Psoas muscle (tissue), 8 donors: Measurements from ENCODE around the gene ABCB1. TPM values are rescaled to one million over a fixed set of nuclear protein-coding genes. Genes with fewer than 3 reads are reported as not detected.

Experiments
- ATAC-seq, 4 donors: fragments of 200-7000 bp; cut with Tn5 transposase; one replicate each; pipeline ENCODE4 v1.9.1; 2020; ENCODE audit warnings: moderate library complexity in 3 of 4, mild to moderate bottlenecking in 2 of 4
- DNase-seq, 2 donors: peaks; one replicate each; pipeline ENCODE4 v3.0.0-alpha.2; 2020
- H3K27ac ChIP-seq: fragments of 200-600 bp; one replicate; pipeline ENCODE4 v1.8.0; 2022
- H3K27me3 ChIP-seq, 3 donors: fragments of 200-600 bp in 1 of 3; one replicate each; pipeline versions ENCODE4 v1.6.1 to v1.8.0; 2013 to 2022; ENCODE audit warnings: low read length in 2 of 3, mild to moderate bottlenecking in 2 of 3, moderate library complexity in 1 of 3; ENCODE audit not compliant: insufficient read depth in 3 of 3
- H3K36me3 ChIP-seq, 2 donors: fragments of 200-600 bp in 1 of 2; one replicate each; pipeline versions ENCODE4 v1.6.1 to v1.8.0; 2013 to 2022; ENCODE audit warnings: low read depth in 1 of 2, mild to moderate bottlenecking in 1 of 2, moderate library complexity in 1 of 2; ENCODE audit not compliant: insufficient read depth in 1 of 2
- H3K4me1 ChIP-seq: fragments of 200-600 bp; one replicate; pipeline ENCODE4 v1.8.0; 2022
- H3K4me3 ChIP-seq: fragments of 200-600 bp; one replicate; pipeline ENCODE4 v1.8.0; 2022; ENCODE audit warnings: mild to moderate bottlenecking
- H3K9me3 ChIP-seq: fragments of 200-600 bp; one replicate; pipeline ENCODE4 v1.8.0; 2022
- CTCF ChIP-seq: fragments of 200-600 bp; IDR thresholded peaks from one replicate; pipeline ENCODE4 v1.8.0; 2022; ENCODE audit warnings: antibody characterized with exemption
- WGBS, 3 donors: extraction: QIAGEN DNeasy Blood & Tissue Kit; methylation state at CpG; one replicate each; pipeline versions ENCODE4 v1.1.6 to v1.1.7; 2013; 5-methylcytosine and 5-hydroxymethylcytosine counted together
- intact Hi-C, 2 donors: fragments of 100-400 bp; cut with DNase I; formaldehyde crosslinking; loops; one replicate each; pipeline versions ENCODE4 v1.11.0 to v1.14.2; 2022
- long read RNA-seq, 2 donors: library from polyadenylated mRNA; unstranded; transcript quantifications; one replicate each; pipeline ENCODE4 v2.0.0, GENCODE V29; 2021
- polyA plus RNA-seq, 3 donors: library from polyadenylated mRNA; stranded (reverse); fragments of 200-250 nt; gene quantifications; one replicate each; pipeline ENCODE4 v1.2.3, GENCODE V29; 2013
- total RNA-seq, 4 donors: library from RNA; stranded (reverse); fragmentation: NEBNext Ultra II Directional in 2 of 4; extraction: Animal tissue kit (Norgen Biotek cat#: 25700) in 2 of 4; gene quantifications; one replicate each; pipeline versions ENCODE4 v1.2.1 to v1.2.4, GENCODE V29; 2021 to 2023
- donor health status: healthy with polysubstance abuse.
- donor health status: DM: no; HTN: no; CAD: no; lungs with moderate emphysema.
- donor health status: Bipolar disorder and iron deficiency.
- donor health status: healthy.
- donor health status: DM: yes; HTN: yes; CAD: no.
- donor health status: DM: no; HTN: no; CAD: no.
- donor health status: DM: no; HTN: no; CAD: no.
- donor health status: DM: yes; HTN: yes; CAD: no.

The ABCB1 gene
- total RNA-seq = 1 to 10 TPM in 2 of 4 donors, under 1 TPM in 2; 0.40 to 2.4 (median 1.1) TPM
- polyA plus RNA-seq = under 1 TPM; 0.09 to 0.59 (median 0.25) TPM
- long read RNA-seq, donor 1 = 0 reads
- long read RNA-seq, donor 2 = 0 reads

GRCh38 chr7:87600130-87601124, at the start of gene ABCB1:
Gene ABCB1, minus strand, starts transcription at chr7:87600884. Its CDS starts 700 bp downstream, at chr7:87600184.
- Histone ChIP-seq H3K36me3 (no peaks in the 10 kb centered on the region), H3K27me3 (peaks cover 0 to 24% (median 5%) of the 10 kb centered on the region in 3 donors), H3K27ac (no peak within 1 kb of the TSS), H3K4me3 (peak within 1 kb of the TSS; percentile 68), H3K4me1 (no peaks in the 10 kb centered on the region), H3K9me3 (no peaks in the 10 kb centered on the region)
- peak; percentile 58 to 69 for DNase-seq
- no peak for TF ChIP-seq CTCF
- peak; percentile 84 to 96 (median 89) for ATAC-seq
- WGBS, 3 donors = 2% methylated on average over 60 to 61 of the region's 61 CpGs
- intact Hi-C loops = no loop called here

- no peak for TF ChIP-seq CTCF
- H3K4me3 ChIP-seq = no peak overlapping the region
- H3K27ac ChIP-seq = no peak overlapping the region
- no peak for DNase-seq
- H3K9me3 ChIP-seq = no peaks in the 10 kb centered on the region
- H3K27me3 ChIP-seq = no peaks in the 10 kb centered on the region
- 92 to 99% (median 98%) methylated on average over 1 of the region's 1 CpG for WGBS, 3 donors
- intact Hi-C loops = no loop called here
- no peaks in the 10 kb centered on the region for H3K4me1 ChIP-seq
- no peak for ATAC-seq
- H3K36me3 ChIP-seq = no peaks in the 10 kb centered on the region
Observed at GRCh38 chr7:87648316-87648715, 47.6 kb upstream of the ABCB1 start.

- 85 to 93% (median 90%) methylated on average over 1 of the region's 1 CpG for WGBS, 3 donors
Observed at GRCh38 chr7:87645446-87645845, 44.8 kb upstream of the ABCB1 start.

GRCh38 chr7:87635921-87636320, 35.2 kb upstream of the ABCB1 start:
- H3K4me3 ChIP-seq = no peak overlapping the region
- no peak for TF ChIP-seq CTCF
- H3K9me3 ChIP-seq = no peaks in the 10 kb centered on the region
- no peaks in the 10 kb centered on the region for H3K27me3 ChIP-seq
- ATAC-seq = no peak
- intact Hi-C loops = no loop called here
- 84 to 96% (median 85%) methylated on average over 1 of the region's 1 CpG for WGBS, 3 donors
- no peaks in the 10 kb centered on the region for H3K36me3 ChIP-seq
- no peaks in the 10 kb centered on the region for H3K4me1 ChIP-seq
- no peak overlapping the region for H3K27ac ChIP-seq
- no peak for DNase-seq

More at GRCh38 chr7:87645446-87645845, 44.8 kb upstream of the ABCB1 start:
- Histone ChIP-seq H3K36me3 (no peaks in the 10 kb centered on the region), H3K9me3 (no peaks in the 10 kb centered on the region), H3K4me3 (no peak overlapping the region), H3K27ac (no peak overlapping the region), H3K4me1 (no peaks in the 10 kb centered on the region), H3K27me3 (no peaks in the 10 kb centered on the region)
- ATAC-seq (no peak), DNase-seq (no peak)
- intact Hi-C loops = no loop called here
- no peak for TF ChIP-seq CTCF
